KOPT-K1 (cell line): ENCODE data around the gene TBX15.

ENCODE experiments used
- H3K27ac ChIP-seq: fragments of 200-600 bp; sonication (generic); 2 replicates; pipeline ENCODE4 v1.5.1; 2016; ENCODE audit warnings: antibody characterized with exemption, mild to moderate bottlenecking, low read depth, low read length; ENCODE audit not compliant: poor library complexity, severe bottlenecking
- H3K36me3 ChIP-seq: fragments of 200-600 bp; sonication (generic); 2 replicates; pipeline ENCODE4 v1.5.1; 2017; ENCODE audit warnings: antibody characterized with exemption, mild to moderate bottlenecking, low read length, moderate library complexity; ENCODE audit not compliant: insufficient read depth
- H3K9me3 ChIP-seq: fragments of 200-600 bp; sonication (generic); 2 replicates; pipeline ENCODE4 v1.5.1; 2017; ENCODE audit warnings: antibody characterized with exemption, low read length, mild to moderate bottlenecking; ENCODE audit not compliant: insufficient read depth, poor library complexity, severe bottlenecking

The TBX15 gene

GRCh38 chr1:118940957-118941356 lies 47.2 kb downstream of the TBX15 start:
- Histone ChIP-seq H3K9me3 (no peaks in the 10 kb centered on the region), H3K36me3 (no peaks in the 10 kb centered on the region), H3K27ac (no peak overlapping the region)

GRCh38 chr1:118937413-118938072 lies 50.6 kb downstream of the TBX15 start:
- no peaks in the 10 kb centered on the region for H3K9me3 ChIP-seq
- no peaks in the 10 kb centered on the region for H3K36me3 ChIP-seq
- no peak overlapping the region for H3K27ac ChIP-seq

DNA sequence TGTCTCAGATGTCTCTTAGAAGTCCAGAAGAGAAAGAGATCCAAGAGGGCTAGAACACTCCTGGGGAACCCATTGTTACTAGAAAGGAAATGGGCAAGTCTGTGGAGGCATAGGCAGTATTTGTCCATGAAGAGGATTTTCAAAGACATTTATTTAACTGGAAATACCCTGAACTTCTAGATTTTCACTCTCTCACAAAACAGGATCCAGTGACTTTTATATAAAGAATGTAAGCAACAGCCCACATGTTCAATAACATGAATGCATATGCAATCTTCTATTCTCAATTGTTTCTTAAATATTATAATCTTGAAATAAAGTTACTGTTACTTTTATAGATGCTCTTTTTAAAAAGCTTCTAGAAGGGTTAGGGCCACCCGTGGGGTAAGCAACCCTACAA lies 53.4 kb downstream of the TBX15 start:
- Histone ChIP-seq H3K9me3 (no peaks in the 10 kb centered on the region), H3K27ac (no peak overlapping the region), H3K36me3 (no peaks in the 10 kb centered on the region)

DNA sequence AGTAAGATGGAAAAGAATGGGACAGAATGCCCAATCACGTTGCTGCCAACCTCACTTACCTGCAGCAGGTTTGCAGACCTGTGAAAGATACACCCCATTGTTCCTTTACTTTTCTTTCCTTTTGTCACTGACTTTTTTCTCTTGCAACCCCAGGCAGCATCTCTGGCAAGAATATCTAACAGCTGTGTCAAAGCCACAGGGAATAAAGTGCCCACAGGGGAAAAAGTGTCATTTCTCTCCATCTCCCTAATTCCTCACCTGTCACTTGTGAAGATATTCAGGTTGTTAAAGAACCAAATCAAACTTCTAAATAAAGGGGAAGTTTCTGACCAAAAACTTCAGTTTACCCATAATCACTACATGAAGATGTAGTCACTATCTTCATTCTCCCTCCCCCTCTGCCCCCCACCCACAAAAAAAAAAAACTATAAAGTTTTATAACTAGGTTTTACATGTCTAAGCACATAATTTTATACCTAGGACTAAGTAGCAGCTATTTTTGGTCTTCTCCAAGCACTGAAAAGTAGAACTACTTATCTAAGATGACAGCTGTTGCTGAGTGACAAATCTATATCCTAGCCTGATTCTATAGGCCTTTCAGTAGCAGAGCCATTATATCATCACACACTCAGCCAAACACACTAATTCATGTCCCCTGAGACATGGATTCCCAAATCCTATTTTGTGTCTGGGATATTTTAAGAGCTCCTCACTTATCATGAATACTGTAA lies 54.9 kb downstream of the TBX15 start:
- Histone ChIP-seq H3K27ac (no peak overlapping the region), H3K36me3 (no peaks in the 10 kb centered on the region), H3K9me3 (no peaks in the 10 kb centered on the region)

- no peaks in the 10 kb centered on the region for H3K9me3 ChIP-seq
- H3K27ac ChIP-seq, result no peak overlapping the region
- H3K36me3 ChIP-seq, result no peaks in the 10 kb centered on the region
Measured at GRCh38 chr1:118931876-118932275, 56.3 kb downstream of the TBX15 start.

DNA sequence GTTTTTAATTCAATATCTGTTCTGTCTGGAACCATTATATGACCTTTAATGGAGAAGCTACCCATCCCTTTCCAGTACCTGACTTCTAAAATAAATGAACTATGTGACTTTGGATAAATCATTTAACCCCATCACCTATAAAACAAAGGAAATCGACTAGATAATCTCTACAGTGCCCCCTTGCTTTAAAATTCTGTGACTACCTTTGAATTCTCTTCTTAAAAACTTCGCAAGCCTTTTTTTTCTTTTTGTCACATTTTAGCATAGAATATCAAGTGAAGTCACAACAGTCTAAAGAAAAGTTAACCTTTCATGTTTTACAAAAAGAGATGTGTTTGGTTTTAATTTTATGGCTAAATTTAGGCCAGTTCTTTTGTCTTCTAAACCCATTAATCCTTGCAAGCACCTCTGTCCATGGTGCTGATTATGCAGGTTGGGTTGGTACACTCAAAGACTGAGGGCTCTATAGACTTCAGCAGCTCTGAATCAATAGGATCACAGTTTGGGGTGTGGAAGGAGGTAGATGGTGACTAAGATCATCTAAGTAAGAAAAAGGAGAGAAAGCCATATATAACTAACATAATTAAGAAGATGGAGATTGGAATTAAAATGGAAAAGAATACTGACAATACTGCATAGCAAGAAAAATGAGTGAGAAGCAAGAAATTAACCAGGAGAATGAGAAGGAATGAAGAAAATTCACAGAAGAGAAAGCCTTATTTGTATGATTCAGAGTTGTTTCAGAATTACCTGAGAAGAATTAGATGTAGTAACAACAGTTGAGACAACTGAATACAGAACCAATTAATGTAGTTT lies 59.2 kb downstream of the TBX15 start:
- H3K36me3 ChIP-seq, result no peaks in the 10 kb centered on the region
- H3K27ac ChIP-seq, result no peak overlapping the region
- H3K9me3 ChIP-seq, result no peaks in the 10 kb centered on the region

DNA sequence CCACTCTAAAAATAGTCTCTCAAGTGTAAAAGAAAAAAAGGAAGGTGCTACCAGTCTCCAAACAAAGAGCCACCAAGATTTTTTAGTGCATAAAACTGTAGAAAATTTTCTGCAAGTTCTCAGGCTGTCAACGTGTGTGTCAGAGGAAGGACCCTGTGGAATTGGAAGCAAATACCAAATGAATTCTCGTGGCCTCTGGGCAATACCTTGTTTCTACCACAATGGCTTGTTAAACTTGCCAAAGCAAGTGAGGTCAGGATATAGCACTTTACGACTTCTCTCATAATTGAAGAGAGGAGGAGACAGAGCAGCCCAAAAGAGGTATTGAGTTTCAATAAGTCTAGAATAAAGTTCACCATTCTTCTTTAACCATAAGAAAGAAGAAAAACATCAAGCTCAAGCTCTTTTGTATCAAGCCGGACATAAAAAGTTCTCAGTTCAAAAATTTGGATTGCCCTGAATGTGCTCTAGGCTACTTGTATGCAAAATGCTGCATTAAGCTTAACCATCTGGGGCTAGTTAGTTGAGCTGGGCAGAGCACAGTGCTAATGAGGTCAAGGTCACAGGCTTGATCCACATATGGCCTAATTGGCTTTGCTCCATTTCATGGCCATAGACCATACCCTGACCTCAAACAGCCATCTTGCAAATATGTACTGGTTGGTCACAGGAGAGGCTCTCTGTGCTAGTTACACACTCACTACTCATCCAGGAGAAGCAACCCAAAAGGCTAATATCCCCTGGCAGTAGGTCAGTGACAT lies 60.5 kb downstream of the TBX15 start:
- H3K36me3 ChIP-seq, result no peaks in the 10 kb centered on the region
- no peaks in the 10 kb centered on the region for H3K9me3 ChIP-seq
- H3K27ac ChIP-seq, result no peak overlapping the region

DNA sequence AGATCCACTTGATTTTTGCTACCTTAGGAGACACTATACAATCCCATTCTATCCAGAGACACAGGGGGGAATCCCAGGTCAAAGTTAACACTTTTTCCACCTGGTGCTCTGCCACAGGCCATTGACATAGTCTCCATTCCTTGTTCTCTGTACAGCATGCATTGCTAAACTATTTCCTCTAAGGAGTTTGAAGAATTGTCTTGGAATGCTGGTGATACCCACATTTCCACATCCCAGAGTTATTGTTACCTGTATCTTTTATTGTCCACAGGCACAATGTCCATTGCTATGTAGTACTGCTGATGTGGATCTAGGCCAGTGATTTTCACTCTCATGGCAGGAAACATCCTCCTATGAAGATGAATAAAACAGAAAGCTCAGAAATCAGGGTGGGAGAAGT lies 61.9 kb downstream of the TBX15 start:
- no peak overlapping the region for H3K27ac ChIP-seq
- H3K9me3 ChIP-seq, result no peaks in the 10 kb centered on the region
- no peaks in the 10 kb centered on the region for H3K36me3 ChIP-seq

DNA sequence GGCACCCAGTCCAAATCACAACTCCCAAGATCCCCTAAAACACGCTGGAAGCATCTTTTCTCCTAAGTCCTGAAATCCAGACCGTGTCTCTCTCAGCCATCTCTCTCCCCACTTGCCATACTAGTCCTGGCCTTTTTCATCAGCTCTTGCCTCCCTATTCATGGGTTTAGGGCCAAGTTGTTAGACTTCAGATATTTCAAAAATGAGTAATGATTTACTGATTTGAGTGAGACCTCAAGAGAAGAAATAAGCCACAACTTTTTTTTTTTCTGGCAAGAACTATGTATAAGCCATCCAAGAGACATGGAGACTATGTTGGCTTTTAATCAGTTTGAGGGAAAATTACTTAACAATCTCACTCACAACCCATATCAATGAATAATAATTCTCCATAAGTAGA lies 62.5 kb downstream of the TBX15 start:
- H3K27ac ChIP-seq, result no peak overlapping the region
- H3K36me3 ChIP-seq, result no peaks in the 10 kb centered on the region
- H3K9me3 ChIP-seq, result no peaks in the 10 kb centered on the region

DNA sequence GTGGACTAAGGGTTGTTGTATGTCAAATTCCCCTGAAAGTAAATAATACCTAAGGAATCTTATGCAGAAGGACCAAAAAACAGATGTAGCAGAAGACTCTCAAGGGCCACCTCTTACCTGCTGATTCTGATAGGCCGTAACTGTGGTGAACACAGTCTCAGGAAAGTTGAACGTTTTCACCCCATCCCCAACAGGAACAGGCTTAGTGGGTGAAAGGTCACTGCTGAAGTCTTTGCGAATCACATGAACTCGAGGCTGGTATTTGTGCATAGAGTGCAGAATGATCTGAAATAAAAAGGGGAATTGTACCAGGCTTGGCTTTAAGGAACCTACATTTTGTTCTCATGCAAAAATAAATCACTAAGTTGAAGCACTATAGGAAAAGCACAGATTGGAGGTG lies 64.8 kb downstream of the TBX15 start:
- Histone ChIP-seq H3K27ac (no peak overlapping the region), H3K9me3 (no peaks in the 10 kb centered on the region), H3K36me3 (no peaks in the 10 kb centered on the region)

- Histone ChIP-seq H3K27ac (no peak overlapping the region), H3K36me3 (no peaks in the 10 kb centered on the region)
Measured at GRCh38 chr1:118921994-118922393, 66.1 kb downstream of the TBX15 start.

GRCh38 chr1:118920124-118920717 lies 67.9 kb downstream of the TBX15 start:
- Histone ChIP-seq H3K27ac (no peak overlapping the region), H3K36me3 (no peaks in the 10 kb centered on the region), H3K9me3 (no peaks in the 10 kb centered on the region)

More at GRCh38 chr1:118921994-118922393, 66.1 kb downstream of the TBX15 start:
- H3K9me3 ChIP-seq, result no peaks in the 10 kb centered on the region

GRCh38 chr1:118918940-118919259 lies 69.2 kb downstream of the TBX15 start:
- Histone ChIP-seq H3K9me3 (no peaks in the 10 kb centered on the region), H3K36me3 (no peaks in the 10 kb centered on the region), H3K27ac (no peak overlapping the region)

DNA sequence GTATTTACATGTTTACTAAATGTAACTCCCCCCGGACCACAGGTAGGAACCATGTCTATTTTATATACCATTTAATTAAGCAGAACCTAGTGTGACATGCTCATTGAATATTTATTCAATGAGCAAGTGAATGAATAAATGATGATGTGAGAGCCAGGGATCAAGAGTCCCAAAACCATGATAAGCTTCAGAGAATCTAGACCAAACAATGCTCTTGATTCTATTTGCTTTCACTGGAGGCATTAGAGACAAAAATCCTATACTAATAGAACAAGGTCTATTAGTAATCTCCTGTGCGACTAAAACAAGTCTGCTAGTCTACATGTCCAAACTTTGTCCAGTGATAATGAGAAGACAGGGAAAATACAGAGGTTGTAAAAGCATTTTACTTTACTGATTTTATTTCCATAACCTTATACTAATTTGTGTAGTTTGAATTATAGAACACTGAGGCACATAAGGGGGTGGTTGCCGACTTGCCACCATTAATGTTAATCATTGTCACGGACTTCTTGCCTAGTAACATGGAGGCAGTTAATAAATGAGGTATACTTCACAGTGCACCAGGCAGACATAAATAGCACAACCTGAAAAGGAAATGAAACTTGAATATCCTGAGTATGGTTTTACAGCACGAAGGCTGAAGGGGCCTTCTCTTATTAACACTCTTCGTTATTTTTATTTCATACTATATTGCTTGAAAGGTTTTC lies 69.8 kb downstream of the TBX15 start:
- no peaks in the 10 kb centered on the region for H3K9me3 ChIP-seq
- H3K36me3 ChIP-seq, result no peaks in the 10 kb centered on the region
- H3K27ac ChIP-seq, result no peak overlapping the region
